Middle frontal gyrus (tissue), 1 donor: ENCODE data around the gene TGM1.

Source experiments
- DNase-seq: peaks from one replicate; pipeline ENCODE4 v3.0.0-alpha.2; 2015; ENCODE audit warnings: low spot score; ENCODE audit errors: extremely low spot score

TGM1 gene

DNA sequence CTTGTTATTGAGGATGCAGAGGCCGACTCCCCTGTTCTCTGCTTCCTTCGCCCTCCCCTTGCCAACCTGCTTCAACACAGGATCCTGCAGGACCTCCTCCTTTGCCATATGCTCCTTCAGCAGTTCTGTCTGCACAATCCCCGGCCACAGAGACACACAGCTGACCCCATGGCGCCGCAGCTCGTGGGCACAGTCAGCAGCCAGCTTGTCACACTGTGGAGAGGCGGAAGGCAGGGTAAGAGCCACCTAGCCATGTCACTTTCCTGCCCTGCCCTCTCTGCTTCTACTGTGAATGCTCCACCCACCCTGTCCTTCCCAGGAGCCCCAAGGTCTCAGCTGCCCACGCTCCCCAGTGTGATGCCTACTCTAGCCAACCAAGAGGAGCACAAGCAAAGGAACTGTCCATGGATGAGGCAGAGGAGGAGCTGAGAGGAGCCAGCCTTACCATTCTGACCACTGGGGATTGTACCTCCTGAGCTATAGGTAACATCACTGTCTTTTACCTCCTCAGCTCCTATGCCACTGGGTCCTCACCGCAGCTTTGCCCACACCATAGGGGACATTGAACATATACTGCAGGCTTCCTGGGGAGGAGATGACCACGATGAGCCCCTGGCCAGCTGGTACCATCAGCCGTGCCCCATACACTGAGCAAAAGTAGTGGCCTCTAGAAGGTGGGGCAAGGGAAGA, 29.3 kb upstream of the TGM1 start:
- no peak for DNase-seq

DNA sequence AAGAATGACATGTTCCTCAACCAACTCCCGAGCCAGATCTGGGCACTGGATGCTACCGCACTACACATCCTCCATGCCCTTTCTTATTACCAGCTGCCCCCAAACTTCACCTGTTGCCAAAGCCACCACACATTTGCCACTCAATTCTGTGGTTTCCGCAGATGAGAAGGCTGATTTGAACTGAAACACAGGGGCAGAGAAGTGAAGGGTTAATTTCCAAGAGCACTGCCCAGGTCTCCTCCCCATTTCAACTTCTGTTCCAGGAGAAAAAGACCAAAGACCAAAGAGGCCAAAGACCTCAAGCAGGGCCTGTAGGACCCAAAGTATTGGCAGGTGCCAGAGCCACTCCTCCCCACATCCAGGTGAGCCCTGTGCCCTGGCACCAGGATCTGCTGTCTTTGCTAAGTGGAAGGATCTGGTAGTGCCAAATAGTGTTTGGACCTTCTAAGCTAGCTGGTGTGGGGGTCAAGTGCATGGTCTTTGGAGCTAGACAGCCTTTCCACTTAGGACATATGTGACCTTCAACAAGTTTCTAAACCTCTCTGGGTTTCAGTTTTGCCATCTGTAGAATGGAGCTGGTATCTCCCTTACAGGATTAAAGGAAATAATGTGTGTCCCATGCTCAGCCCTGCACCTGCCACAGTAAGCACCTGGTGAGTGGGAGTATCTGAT, 28.6 kb upstream of the TGM1 start:
- no peak for DNase-seq

DNA sequence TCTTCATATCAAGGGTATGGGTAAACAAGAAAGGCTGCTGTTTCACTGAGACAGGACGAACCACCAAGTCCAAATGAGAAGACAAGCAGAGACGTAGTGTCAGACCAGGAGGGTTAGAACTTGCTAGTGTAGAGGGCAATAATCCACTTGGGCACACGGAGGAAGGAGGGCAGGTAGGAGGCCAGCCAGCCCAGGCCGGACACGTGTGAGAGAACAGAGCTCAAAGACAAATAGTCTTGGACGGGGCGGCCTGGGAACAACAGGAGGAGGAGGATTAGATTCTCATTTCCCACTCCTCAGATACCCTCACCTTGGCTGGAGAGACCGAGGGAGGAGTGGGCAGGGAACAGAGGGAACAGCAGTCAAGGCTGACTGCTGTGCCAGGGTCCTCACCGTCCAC, 27.8 kb upstream of the TGM1 start:
- DNase-seq, result no peak

DNA sequence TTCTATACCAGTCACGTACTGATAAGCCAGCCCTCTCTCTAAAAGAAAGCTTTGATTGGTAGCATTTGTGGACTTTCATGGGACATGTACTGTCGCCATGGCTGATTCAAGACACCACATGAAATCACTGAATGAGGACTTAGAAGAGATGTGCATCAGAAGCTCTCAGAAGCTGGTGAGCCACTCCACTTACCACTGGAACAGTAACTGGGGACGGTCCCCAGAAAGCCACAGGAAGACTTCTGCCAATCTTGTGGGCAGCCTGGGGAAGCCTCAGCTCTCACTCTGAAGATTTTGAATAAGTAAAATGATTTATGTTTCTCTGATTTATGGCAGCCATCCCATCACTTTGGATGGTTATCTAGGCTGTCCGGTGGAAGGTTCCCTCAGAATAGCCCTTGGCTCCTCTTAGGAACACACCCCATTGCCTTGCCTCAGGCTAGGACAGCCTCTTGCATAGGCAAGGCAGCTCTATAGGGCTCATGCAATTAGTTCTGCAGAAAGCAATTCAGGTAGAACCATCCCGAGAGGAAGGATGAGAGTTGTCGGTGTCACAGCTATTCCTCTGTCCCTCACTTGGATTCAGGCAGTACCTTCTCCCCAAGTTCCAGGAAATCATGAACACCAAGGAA, 26.8 kb upstream of the TGM1 start:
- DNase-seq, result no peak

DNA sequence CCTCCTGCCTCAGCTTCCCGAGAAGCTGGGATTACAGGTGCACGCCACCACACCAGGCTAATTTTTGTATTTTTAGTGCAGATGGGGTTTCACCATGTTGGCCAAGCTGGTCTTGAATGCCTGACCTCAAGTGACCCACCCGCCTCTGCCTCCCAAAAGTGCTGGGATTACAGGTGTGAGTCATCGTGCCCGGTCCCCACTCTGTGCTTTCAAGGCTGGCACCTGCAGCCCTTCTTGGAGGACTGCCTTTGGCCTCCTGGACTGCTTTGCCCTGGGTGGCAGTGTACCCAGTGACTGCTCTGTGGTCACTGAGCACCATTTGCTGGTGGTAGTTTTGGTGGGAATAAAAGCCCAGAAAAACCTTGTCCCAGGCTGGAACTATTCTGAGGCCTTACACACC, 24.0 kb upstream of the TGM1 start:
- no peak for DNase-seq

DNA sequence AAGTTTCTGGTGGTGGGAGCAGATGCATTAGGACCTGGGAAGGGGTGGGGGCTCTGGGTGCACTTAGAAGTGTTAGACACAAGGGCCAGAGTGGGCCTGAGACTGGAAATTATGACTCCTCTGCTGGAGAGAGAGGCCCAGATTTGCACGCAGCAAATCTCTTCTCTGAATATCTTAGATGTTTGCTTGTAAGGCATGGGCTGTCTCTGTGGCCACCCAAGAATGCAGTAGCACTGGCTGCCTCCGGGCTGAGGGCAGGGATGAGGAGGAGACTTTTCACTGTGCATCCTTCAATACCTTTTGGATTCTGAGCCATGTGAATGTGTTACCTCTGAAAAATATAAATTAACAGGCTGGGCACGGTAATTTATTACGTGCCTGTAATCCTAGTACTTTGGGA, 22.4 kb upstream of the TGM1 start:
- no peak for DNase-seq

DNA sequence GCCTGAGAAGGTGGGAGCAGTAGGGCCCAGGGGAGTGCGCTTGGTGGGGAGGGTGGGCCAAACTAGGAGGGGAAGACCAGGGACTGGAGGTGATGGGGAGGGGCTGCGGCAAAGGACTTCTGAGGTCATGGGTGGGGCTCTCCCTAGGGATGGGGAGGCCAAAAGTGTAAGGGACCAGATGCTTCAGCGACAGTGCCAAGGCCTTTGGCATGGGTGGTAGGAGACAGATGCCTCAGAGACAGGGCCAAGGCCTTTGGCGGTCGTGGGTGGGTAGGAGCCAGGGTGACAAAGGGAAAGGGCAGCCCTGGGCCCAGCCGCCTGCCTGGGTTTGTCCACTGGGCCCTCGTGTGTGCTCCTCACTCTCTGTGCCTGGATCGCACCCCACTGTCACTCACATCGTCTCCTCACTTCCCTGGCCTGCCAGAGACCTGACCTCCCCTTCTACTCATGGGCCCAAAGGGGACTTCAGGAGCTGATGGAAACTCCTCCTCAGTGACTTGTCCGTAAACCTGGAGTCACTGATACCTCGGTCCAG, 21.6 kb upstream of the TGM1 start:
- no peak for DNase-seq

DNA sequence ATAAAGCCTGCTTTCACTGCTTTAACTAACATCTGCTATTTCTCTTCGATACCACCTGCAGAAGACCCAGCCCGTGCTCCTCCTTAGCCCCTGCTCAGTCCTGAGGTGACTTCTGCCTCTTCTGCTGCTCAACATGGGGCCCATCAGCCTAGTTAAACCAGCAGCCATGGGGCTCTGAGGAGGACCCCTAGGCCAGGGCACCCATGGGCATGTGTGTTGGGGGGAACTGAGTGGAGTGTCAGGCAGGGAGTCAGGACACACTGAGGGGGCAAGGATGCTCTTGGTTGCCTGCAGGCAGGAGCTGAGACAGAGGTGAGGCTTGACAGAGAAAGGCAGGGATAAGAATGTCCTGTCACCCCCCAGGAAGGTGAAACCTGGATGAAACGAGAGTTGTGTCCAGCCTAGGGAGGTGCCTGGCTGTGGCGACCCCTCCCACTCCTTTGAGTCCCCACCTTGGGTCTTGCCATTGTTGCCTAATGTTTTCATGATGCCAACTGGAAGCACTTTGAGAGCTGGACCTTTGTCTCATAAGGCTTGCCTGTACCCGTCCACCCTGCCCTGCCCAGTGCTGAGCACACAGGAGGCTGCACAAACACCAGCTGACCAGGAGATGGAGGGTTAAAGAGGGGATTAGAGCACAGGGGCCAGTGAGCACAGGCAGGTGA, 21.0 kb upstream of the TGM1 start:
- DNase-seq, result no peak

DNA sequence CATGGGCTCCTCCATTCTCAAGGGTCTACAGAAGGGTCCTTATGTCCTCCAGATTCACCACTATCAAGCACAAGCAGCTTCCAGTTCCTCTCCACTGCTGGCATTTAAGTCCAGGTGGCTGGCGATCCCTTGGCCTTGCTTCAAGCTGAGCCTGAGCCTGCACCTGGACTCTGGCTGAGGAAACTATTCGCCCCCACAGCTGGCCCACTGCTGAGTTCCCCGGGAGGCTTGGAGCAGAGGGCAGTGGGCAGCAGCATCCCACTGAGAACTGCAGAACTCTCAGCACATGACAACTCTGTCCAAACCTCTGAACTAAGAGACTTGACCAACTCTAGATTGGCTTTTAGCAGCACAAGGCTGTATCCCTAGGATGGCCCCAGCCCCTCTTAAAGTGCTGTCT, 19.8 kb upstream of the TGM1 start:
- no peak for DNase-seq

DNA sequence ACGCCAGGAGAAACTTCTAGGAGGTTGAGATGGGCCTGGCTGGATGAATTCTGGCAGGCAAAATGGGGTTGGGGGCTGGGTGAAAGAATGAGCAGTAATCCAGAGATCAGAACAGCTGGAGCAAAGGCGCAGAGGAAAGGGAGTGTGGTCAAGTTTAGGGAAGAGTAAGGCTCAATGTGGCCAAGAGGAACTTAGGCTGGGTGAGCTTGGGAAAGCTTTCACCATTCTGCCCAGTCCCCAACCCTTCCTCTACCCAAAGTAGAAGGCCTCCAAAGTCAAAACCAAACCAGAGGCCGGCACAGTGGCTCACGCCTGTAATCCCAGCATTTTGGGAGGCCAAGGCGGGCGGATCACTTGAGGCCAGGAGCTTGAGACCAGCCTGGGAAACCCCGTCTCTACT, 18.7 kb upstream of the TGM1 start:
- DNase-seq, result no peak

DNA sequence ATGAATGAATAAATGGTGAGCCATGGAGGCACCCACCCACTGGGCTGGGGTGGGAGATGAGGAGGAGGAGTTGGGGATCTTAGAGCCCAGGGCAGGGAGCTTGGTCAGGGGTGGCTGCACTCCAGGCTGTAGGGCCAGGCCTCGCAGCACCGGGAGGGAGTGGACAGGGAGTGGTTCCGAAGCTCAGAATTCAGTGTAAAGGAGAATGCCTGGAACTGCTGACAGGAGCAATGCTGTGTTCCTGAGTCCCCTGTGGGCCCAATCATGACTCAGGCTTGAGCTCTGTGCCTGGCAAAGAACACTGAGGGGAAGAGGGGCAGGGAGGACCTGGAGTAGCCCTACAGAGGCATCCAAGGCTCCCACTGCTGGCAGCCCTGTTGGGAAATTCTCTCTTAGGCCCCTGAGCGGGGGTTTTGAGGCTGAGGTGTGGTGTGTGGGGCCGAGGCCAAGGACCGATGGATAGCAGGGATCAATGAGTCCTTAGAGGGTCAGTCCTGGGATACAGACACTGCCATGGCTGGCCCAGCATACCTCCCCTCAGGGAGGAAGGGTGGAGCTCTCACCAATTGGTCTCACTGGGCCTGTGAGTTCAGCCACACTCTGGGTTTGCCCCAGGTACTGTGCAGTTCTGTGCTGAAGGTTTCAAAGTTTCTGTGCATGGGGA, 18.0 kb upstream of the TGM1 start:
- no peak for DNase-seq

DNA sequence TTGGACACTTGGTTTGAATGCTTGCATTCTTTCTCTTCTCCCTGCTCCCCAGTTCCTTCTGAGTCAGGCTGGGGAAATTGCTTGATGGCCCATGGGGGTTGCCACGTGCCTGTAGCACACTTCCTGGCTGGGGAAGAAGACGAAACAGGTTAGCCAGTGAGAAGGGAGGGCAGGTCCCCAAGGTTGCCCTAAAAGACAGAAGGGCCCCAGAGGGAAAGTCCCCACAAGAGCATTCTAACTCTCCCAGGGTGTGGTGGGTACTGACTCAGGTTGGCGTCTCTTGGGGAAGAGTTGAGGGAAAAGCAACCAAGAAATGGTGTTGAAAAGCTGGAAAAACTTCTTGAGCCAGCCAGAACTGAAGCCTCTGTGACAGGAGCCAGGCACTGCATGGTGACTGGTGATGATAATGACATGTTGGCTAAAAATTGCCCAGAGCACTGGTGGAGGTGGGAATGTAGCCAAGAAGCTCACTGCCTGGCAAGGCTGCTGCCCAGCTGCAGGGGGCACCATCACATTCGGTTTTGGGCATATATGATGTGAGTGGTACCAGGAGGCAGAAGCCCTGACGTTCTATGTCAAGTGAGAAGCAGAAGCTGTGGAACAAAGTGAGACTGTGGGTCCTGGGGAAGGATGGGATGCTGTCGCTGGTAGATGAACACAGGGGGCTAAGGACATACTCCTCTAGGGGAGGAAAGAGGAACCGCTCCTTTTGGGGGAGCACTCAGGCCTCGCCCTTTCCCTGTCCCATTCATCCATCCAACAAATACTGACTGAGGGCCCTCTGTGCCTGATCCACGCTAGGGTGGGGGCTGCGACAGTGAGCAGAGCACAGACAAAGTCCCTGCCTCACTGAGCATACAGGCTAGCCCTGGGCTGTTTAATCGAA, 16.6 kb upstream of the TGM1 start:
- no peak for DNase-seq

DNA sequence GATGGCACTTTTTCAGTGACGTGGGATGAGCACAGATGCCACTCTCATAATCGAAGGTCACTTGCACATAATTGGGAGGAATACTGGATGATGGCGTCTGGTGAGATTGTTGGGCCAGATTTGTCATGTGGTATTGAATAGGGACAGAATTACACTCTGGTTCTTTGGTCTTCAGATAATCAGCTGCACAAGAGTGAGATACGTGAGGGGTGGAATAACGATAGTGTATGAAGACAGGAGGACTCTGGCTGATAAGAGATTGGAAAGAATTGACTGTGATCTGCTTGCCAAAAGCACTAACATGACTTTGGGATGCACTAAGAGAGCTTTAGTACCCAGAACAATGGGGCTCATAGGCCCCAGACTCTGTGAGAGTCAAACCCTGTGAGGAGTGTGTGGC, 15.4 kb upstream of the TGM1 start:
- no peak for DNase-seq

DNA sequence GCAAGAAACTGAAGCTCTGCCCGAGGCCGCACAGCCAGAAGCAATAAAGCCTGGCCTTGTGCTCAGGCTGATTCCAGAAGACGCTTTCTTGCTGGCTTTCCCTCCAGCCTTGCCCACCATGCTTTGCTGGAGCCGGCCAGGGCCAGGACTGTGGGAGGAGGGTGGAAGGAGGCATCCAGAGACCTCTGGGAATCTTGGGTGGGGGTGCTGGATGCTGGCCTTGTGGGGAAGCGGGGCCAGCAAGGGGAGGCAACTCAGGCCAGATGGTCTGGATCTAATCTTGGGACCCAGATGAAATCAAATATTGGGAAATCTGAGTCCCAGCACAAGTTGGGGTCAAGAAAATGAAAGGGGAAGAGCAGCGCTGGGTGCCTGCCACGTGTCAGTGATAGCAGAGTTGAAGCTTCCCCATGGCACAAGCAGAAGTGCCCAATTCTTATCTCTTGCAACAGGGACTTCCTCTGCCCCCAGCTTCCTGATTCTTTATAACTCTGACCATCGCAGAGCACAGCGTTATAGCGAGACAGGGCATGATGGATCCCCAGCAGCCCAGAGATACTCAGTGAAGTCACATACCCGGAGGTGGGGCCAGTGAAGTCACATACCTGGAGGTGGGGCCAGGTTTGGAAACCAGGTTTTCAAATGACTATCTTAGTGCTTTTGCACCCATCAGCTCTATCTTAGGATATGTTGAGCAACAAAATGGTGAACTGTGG, 14.8 kb upstream of the TGM1 start:
- DNase-seq, result no peak

DNA sequence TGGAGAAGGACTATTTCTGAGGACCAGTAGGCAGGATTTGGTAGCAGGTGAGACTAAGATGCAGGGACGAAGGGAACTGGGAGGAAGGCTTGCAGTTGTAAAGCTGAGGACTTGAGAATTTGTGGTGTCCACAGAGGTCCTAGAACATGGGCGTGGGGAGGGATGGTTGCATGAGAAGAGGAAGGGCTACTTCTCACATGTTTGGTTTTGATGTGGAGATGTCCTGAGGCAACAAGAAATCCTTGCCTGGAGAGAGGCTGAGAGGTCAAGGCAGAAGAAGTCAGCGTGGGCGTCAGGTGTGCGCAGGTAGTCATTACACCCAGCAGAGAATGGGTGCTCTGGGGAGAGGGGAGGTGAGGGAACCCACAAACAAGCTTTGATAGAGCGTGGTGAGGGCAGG, 14.1 kb upstream of the TGM1 start:
- no peak for DNase-seq

DNA sequence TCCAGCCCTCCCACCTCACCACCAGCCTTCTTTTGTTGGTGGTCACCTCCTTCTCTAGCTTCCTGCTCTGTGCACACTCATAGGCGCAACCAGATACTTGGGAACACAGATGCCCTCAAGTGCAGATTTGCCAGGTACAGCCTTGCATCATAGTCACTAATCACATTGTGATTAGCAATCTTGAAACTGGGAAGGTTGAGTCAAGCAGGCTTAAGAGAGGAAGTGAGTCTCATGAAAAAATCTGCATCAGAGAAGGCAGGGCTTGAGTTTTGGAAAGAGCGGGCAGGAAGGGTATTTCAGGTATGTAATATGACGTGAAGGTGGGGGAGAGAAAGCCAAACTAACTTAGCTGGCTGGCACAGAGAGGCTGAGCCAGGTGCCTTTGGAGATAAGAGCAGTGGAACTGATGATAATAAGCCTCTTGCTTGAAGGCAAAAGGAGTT, 11.1 kb upstream of the TGM1 start:
- DNase-seq, result no peak

DNA sequence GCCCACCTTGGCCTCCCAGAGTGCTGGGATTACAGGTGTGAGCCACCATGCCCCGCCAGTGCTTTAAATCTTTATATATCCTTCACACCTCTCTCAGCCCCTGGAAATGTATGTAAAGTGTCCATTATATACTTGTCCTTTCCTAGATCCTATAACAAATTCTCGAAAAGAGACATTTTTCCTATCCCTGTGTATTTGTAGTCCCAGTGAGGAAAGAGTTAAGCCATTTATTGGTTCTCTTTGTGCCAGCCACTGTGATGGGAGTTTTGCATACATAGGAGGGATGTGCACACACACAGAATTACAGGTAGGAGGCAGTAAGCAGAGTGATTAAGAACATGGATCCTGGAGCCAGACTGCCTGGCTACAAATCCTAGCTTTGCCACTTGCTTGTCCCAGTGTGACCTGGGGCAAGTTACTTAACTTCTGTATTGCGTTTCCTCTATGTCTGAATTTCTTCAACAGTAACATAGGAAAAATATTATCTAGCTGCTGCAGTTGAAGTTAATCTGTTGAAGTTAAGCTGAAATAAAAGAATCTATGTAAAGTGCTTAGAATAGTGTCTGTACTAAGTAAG, 10.5 kb upstream of the TGM1 start:
- no peak for DNase-seq

DNA sequence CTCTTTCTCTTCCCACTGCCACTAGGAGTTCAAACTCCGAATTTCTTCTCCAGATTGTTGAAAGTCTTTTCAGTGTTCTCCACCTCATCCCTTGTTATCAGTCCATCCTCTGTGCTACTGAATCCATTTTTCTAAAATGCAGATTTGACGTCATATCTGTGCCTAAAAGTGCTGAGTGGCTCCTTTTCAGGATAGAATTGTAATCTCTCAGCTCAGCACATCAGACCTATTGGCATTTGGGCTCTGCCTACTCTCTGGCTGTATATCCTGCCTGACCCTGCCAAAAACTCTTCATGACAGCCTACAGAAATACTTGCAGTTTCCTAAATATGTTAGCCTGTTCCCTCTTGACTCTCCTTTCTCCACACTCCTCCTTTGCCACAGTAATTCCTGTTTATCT, 9.5 kb upstream of the TGM1 start:
- no peak for DNase-seq

DNA sequence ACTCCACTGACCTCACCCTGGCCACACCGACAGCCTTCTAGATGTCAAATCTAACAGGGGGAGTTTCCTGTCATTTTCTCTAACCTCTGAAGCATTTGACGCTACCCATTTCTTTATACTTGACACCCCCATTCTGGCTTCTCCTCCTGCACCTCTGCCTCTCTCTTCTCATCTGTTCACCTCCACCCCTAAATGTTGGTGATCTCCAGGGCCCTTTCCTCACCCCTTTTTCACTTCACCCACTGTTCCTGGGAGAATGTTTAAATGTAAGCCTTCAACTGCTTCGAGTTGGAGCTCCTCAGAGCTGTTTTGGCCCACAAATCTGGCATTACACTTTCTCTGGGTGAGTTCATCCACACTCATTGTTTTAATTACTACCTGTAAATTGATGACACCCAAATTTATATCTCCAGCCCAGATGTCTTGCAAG, 8.9 kb upstream of the TGM1 start:
- no peak for DNase-seq
